ENCODE results near the gene MLLT11. TPM values are rescaled to one million over a fixed set of nuclear protein-coding genes. Genes with fewer than 3 reads are reported as not detected.
"Not testable (repeated sequence)": the region's sequence is repeated elsewhere in the genome, so short reads cannot be mapped to it uniquely, and the experiment has no call there.

MLLT11 gene
- total RNA-seq, 1 donor: 1.9 TPM

- no peak for DNase-seq (ENCODE audit: low read depth in 2 of 3, low spot score in 2 of 3)
Observed at GRCh38 chr1:151055581-151055980, 4.6 kb upstream of the MLLT11 start.

GRCh38 chr1:151056149-151056548 lies 4.0 kb upstream of the MLLT11 start:
- peak in 1 of 3 donors; percentile 55 for DNase-seq (ENCODE audit: low read depth in 2 of 3, low spot score in 2 of 3)

GRCh38 chr1:151058692-151059091 lies 1.5 kb upstream of the MLLT11 start:
- DNase-seq (ENCODE audit: low read depth in 2 of 3, low spot score in 2 of 3): no peak

- DNase-seq (ENCODE audit: low read depth in 2 of 3, low spot score in 2 of 3): peak; percentile 72 to 92 (median 90)
Observed at GRCh38 chr1:151059109-151060006, 839 bp upstream of the MLLT11 start, which contains the start of gene CDC42SE1. TSS of gene CDC42SE1 (minus strand) at chr1:151059622. CDS start at chr1:151055730, 3,892 bp downstream.

GRCh38 chr1:151060657-151061421 lies 642 bp downstream of the MLLT11 start:
- DNase-seq (ENCODE audit: low read depth in 2 of 3, low spot score in 2 of 3): no peak

GRCh38 chr1:151061704-151062103 lies 1.5 kb downstream of the MLLT11 start:
- DNase-seq (ENCODE audit: low read depth in 2 of 3, low spot score in 2 of 3): no peak

GRCh38 chr1:151062741-151063371 lies 2.7 kb downstream of the MLLT11 start:
- no peak for DNase-seq (ENCODE audit: low read depth in 2 of 3, low spot score in 2 of 3)

GRCh38 chr1:151065089-151065645 lies 5.0 kb downstream of the MLLT11 start:
- no peak for DNase-seq (ENCODE audit: low read depth in 2 of 3, low spot score in 2 of 3)

- no peak for DNase-seq (ENCODE audit: low read depth in 2 of 3, low spot score in 2 of 3)
Observed at GRCh38 chr1:151067185-151067584, 7.0 kb downstream of the MLLT11 start.

- no peak for DNase-seq (ENCODE audit: low read depth in 2 of 3, low spot score in 2 of 3)
Observed at GRCh38 chr1:151069103-151069486, 8.9 kb downstream of the MLLT11 start.

GRCh38 chr1:151070474-151071276 lies 10.5 kb downstream of the MLLT11 start, which contains the start of gene GABPB2:
TSS of gene GABPB2 (plus strand) at chr1:151070761. CDS start at chr1:151088190, 17,429 bp downstream.
- peak; percentile 82 to 93 (median 91) for DNase-seq (ENCODE audit: low read depth in 2 of 3, low spot score in 2 of 3)

- no peak for DNase-seq (ENCODE audit: low read depth in 2 of 3, low spot score in 2 of 3)
Observed at GRCh38 chr1:151072224-151072623, 12.0 kb downstream of the MLLT11 start.

GRCh38 chr1:151085953-151086559 lies 25.9 kb downstream of the MLLT11 start:
- no peak for DNase-seq (ENCODE audit: low read depth in 2 of 3, low spot score in 2 of 3)

GRCh38 chr1:151097426-151097825 lies 37.2 kb downstream of the MLLT11 start:
- not testable (repeated sequence) for DNase-seq (ENCODE audit: low read depth in 2 of 3, low spot score in 2 of 3)

GRCh38 chr1:151098126-151098525 lies 37.9 kb downstream of the MLLT11 start:
- no peak for DNase-seq (ENCODE audit: low read depth in 2 of 3, low spot score in 2 of 3)

GRCh38 chr1:151104630-151105029 lies 44.4 kb downstream of the MLLT11 start:
- no peak for DNase-seq (ENCODE audit: low read depth in 2 of 3, low spot score in 2 of 3)

GRCh38 chr1:151106894-151107293 lies 46.7 kb downstream of the MLLT11 start:
- DNase-seq (ENCODE audit: low read depth in 2 of 3, low spot score in 2 of 3): no peak

- no peak for DNase-seq (ENCODE audit: low read depth in 2 of 3, low spot score in 2 of 3)
Observed at GRCh38 chr1:151108331-151108730, 48.1 kb downstream of the MLLT11 start.

GRCh38 chr1:151113877-151114276 lies 53.7 kb downstream of the MLLT11 start:
- no peak for DNase-seq (ENCODE audit: low read depth in 2 of 3, low spot score in 2 of 3)

Data from hematopoietic multipotent progenitor cell (in vitro differentiated cells).